IMR-90 (cell line): ENCODE measurements around the gene KCNMB2. TPM values are rescaled to one million over a fixed set of nuclear protein-coding genes. Genes with fewer than 3 reads are reported as not detected.

Experiments used
- ATAC-seq: fragments of 200-7000 bp; cut with Tn5 transposase; 2 replicates; pipeline ENCODE4 v1.9.1; 2020; ENCODE audit warnings: low read depth, mild to moderate bottlenecking, moderate library complexity
- BruUV-seq: library from RNA; stranded (reverse); fragments of 400-500 nt; replicated peaks from 2 replicates; lab custom pipeline; 2021; lab: Mats Ljungman, UMichigan
- CTCF ChIA-PET: fragments of 300-600 bp; formaldehyde crosslinking; extraction: SDS; loops from one replicate; lab custom pipeline; 2021; ENCODE audit warnings: antibody characterized with exemption; lab: Yijun Ruan, JAX
- POLR2A ChIA-PET: fragments of 300-600 bp; sonication (Branson Sonifier 250); formaldehyde crosslinking; loops from one replicate; lab custom pipeline; 2022; ENCODE audit warnings: antibody characterized with exemption; ENCODE audit not compliant: unreplicated experiment; lab: Charles Lee
- DNase-seq: peaks from one replicate; pipeline ENCODE4 v3.0.0; 2013
- H2AFZ ChIP-seq: replicated peaks from 2 replicates; pipeline ENCODE3; 2013; ENCODE audit warnings: low read length, mild to moderate bottlenecking; ENCODE audit not compliant: poor library complexity
- H2AK5ac ChIP-seq: 2 replicates; pipeline ENCODE4 v1.6.1; 2013; ENCODE audit warnings: low read depth, low read length, inconsistent platforms
- H2AK9ac ChIP-seq: replicated peaks from 2 replicates; pipeline ENCODE3; 2013; ENCODE audit warnings: mild to moderate bottlenecking, low read depth, low read length, moderate library complexity; ENCODE audit not compliant: poor library complexity
- H2BK120ac ChIP-seq: 2 replicates; pipeline ENCODE4 v1.6.1; 2013; ENCODE audit warnings: low read depth, low read length, inconsistent platforms
- H2BK15ac ChIP-seq: 3 replicates; pipeline ENCODE4 v1.6.1; 2013; ENCODE audit warnings: low read depth, low read length, inconsistent platforms
- H2BK20ac ChIP-seq: 2 replicates; pipeline ENCODE4 v1.6.1; 2013; ENCODE audit warnings: low read depth, mild to moderate bottlenecking, inconsistent platforms, low read length, moderate library complexity
- H2BK5ac ChIP-seq: 2 replicates; pipeline ENCODE4 v1.6.1; 2013; ENCODE audit warnings: mild to moderate bottlenecking, low read depth, low read length, inconsistent platforms; ENCODE audit not compliant: poor library complexity, severe bottlenecking
- H3K14ac ChIP-seq: replicated peaks from 2 replicates; pipeline ENCODE4 v1.6.1; 2013; ENCODE audit warnings: low read depth, low read length, inconsistent platforms
- H3K18ac ChIP-seq: 2 replicates; pipeline ENCODE4 v1.6.1; 2013; ENCODE audit warnings: low read depth, low read length, control low read depth
- H3K23ac ChIP-seq: 2 replicates; pipeline ENCODE4 v1.6.1; 2013; ENCODE audit warnings: low read depth, low read length, inconsistent platforms
- H3K27ac ChIP-seq: 2 replicates; pipeline ENCODE4 v1.5.1; 2013; ENCODE audit warnings: mild to moderate bottlenecking, control low read depth, low read length; ENCODE audit not compliant: insufficient read depth
- H3K27me3 ChIP-seq: 2 replicates; pipeline ENCODE4 v1.6.1; 2013; ENCODE audit warnings: low read length; ENCODE audit not compliant: control insufficient read depth, insufficient read depth
- H3K36me3 ChIP-seq: 2 replicates; pipeline ENCODE4 v1.6.1; 2013; ENCODE audit warnings: low read length, mixed read lengths; ENCODE audit not compliant: control insufficient read depth, insufficient read depth
- H3K4ac ChIP-seq: 2 replicates; pipeline ENCODE4 v1.6.1; 2013; ENCODE audit warnings: low read depth, low read length, inconsistent platforms
- H3K4me1 ChIP-seq: 2 replicates; pipeline ENCODE4 v1.6.1; 2013; ENCODE audit warnings: low read length, mixed read lengths; ENCODE audit not compliant: control insufficient read depth, insufficient read depth
- H3K4me2 ChIP-seq: 2 replicates; pipeline ENCODE4 v1.6.1; 2013; ENCODE audit warnings: low read depth, mild to moderate bottlenecking, control low read depth, low read length, moderate library complexity
- H3K4me3 ChIP-seq: 2 replicates; pipeline ENCODE4 v1.5.1; 2013; ENCODE audit warnings: low read depth, mild to moderate bottlenecking, control low read depth, low read length, moderate library complexity; ENCODE audit not compliant: insufficient read depth
- H3K56ac ChIP-seq: 2 replicates; pipeline ENCODE4 v1.6.1; 2013; ENCODE audit warnings: low read length, inconsistent platforms; ENCODE audit not compliant: insufficient read depth; ENCODE audit errors: extremely low read depth
- H3K79me1 ChIP-seq, 2 experiments: 2 replicates each; pipeline ENCODE4 v1.6.1; 2013; ENCODE audit warnings: low read length in 2 of 2, inconsistent platforms in 1 of 2, low read depth in 1 of 2
- H3K9ac ChIP-seq: 2 replicates; pipeline ENCODE4 v1.6.1; 2013; ENCODE audit warnings: low read depth, low read length, control low read depth
- H3K9me1 ChIP-seq: 2 replicates; pipeline ENCODE4 v1.6.1; 2013; ENCODE audit warnings: low read length, inconsistent platforms; ENCODE audit not compliant: insufficient read depth
- H3K9me3 ChIP-seq: 2 replicates; pipeline ENCODE4 v1.6.1; 2013; ENCODE audit warnings: low read length; ENCODE audit not compliant: control insufficient read depth, insufficient read depth
- H4K20me1 ChIP-seq: 2 replicates; pipeline ENCODE4 v1.6.1; 2013; ENCODE audit warnings: low read length, inconsistent platforms; ENCODE audit not compliant: insufficient read depth
- H4K5ac ChIP-seq: 2 replicates; pipeline ENCODE4 v1.6.1; 2013; ENCODE audit warnings: mild to moderate bottlenecking, low read depth, low read length, control low read depth
- H4K8ac ChIP-seq, 2 experiments: 2 replicates each; pipeline ENCODE4 v1.6.1; 2013; ENCODE audit warnings: low read depth in 2 of 2, low read length in 2 of 2, control low read depth in 1 of 2, inconsistent platforms in 1 of 2
- H4K91ac ChIP-seq: 2 replicates; pipeline ENCODE4 v1.6.1; 2013; ENCODE audit warnings: low read depth, low read length, inconsistent platforms; ENCODE audit not compliant: insufficient read depth
- BHLHE40 ChIP-seq: fragments of 150-350 bp; IDR thresholded peaks from 2 replicates; pipeline ENCODE4 v1.6.1; 2016; ENCODE audit warnings: mild to moderate bottlenecking, low read depth, low read length
- CEBPB ChIP-seq: IDR thresholded peaks from 2 replicates; pipeline ENCODE4 v1.6.1; 2012; ENCODE audit warnings: low read depth, low read length, improper control_type of control experiment
- CHD1 ChIP-seq: IDR thresholded peaks from 2 replicates; pipeline ENCODE4 v1.6.1; 2012; ENCODE audit warnings: low read depth, low read length, improper control_type of control experiment
- FOS ChIP-seq: fragments of 150-350 bp; IDR thresholded peaks from 2 replicates; pipeline ENCODE4 v1.6.1; 2016; ENCODE audit warnings: low read depth, low read length
- MAFK ChIP-seq: IDR thresholded peaks from 2 replicates; pipeline ENCODE4 v1.6.1; 2012; ENCODE audit warnings: low read depth, low read length, improper control_type of control experiment
- MAZ ChIP-seq: IDR thresholded peaks from 2 replicates; pipeline ENCODE4 v1.6.1; 2012; ENCODE audit warnings: low read depth, mild to moderate bottlenecking, low read length, improper control_type of control experiment, moderate library complexity, borderline replicate concordance
- MXI1 ChIP-seq: IDR thresholded peaks from 2 replicates; pipeline ENCODE4 v1.6.1; 2012; ENCODE audit warnings: low read depth, mild to moderate bottlenecking, low read length, moderate library complexity, borderline replicate concordance
- NFE2L2 ChIP-seq: fragments of 150-350 bp; IDR thresholded peaks from 2 replicates; pipeline ENCODE4 v1.6.1; 2016; ENCODE audit warnings: low read depth, mild to moderate bottlenecking, low read length
- POLR2A ChIP-seq: IDR thresholded peaks from 2 replicates; pipeline ENCODE4 v1.6.1; 2012; ENCODE audit warnings: mild to moderate bottlenecking, low read depth, low read length
- RAD21 ChIP-seq: IDR thresholded peaks from 2 replicates; pipeline ENCODE4 v1.6.1; 2012; ENCODE audit warnings: low read length, improper control_type of control experiment
- RCOR1 ChIP-seq: IDR thresholded peaks from 2 replicates; pipeline ENCODE4 v1.6.1; 2012; ENCODE audit warnings: mild to moderate bottlenecking, low read length, improper control_type of control experiment; ENCODE audit not compliant: insufficient replicate concordance
- RFX5 ChIP-seq: IDR thresholded peaks from 2 replicates; pipeline ENCODE4 v1.8.0; 2012; ENCODE audit warnings: low read depth, mild to moderate bottlenecking, low read length, moderate library complexity
- SMC3 ChIP-seq: fragments of 150-350 bp; IDR thresholded peaks from 2 replicates; pipeline ENCODE4 v1.6.1; 2016; ENCODE audit warnings: low read depth, mild to moderate bottlenecking, antibody characterized with exemption, low read length, moderate library complexity
- WGBS, 2 experiments: methylation state at CpG; one replicate each; pipeline versions ENCODE4 v1.1.5 to v1.1.7; 2013; ENCODE audit warnings: missing lambda C conversion rate in 2 of 2; ENCODE audit not compliant: insufficient read length in 1 of 2; ENCODE audit errors: extremely low coverage in 2 of 2; 5-methylcytosine and 5-hydroxymethylcytosine counted together
- dilution Hi-C: fragments of 300-500 bp; cut with HindIII; formaldehyde crosslinking; loops from one replicate; pipeline ENCODE4 v1.14.3; 2018; ENCODE audit warnings: low sequenced_read_pairs; ENCODE audit not compliant: unreplicated experiment
- in situ Hi-C: fragments of 300-500 bp; cut with MboI; formaldehyde crosslinking; loops from 3 replicates; pipeline ENCODE4 v1.14.3; 2019; ENCODE audit warnings: low sequenced_read_pairs, inconsistent platforms, mixed read lengths
- intact Hi-C: fragments of 100-400 bp; cut with micrococcal nuclease; formaldehyde crosslinking; loops from 2 replicates; pipeline ENCODE4 v1.10.0; 2022
- polyA plus RNA-seq, 3 experiments: library from polyadenylated mRNA; depleted of rRNA; stranded (reverse); fragments of >200 nt; gene quantifications; 2 replicates each; pipeline ENCODE4 v1.2.3, GENCODE V29; 2012; ENCODE audit warnings: low replicate concordance in 1 of 3
- total RNA-seq: library from RNA; depleted of rRNA; stranded (reverse); fragments of >200 nt; gene quantifications from 2 replicates; pipeline ENCODE4 v1.2.3, GENCODE V29; 2012
- TF ChIP-seq, protein P1 (sequence below): fragments of 150-350 bp; IDR thresholded peaks from 2 replicates; pipeline ENCODE4 v1.6.1; 2017; ENCODE audit warnings: mild to moderate bottlenecking, antibody characterized with exemption, low read length, low read depth
- TF ChIP-seq, protein P2 (sequence below): conservative IDR thresholded peaks from 2 replicates; pipeline ENCODE4 v1.5.1; 2012; ENCODE audit warnings: mild to moderate bottlenecking, low read depth, low read length, improper control_type of control experiment
- TF ChIP-seq, protein P3 (sequence below): fragments of 150-350 bp; IDR thresholded peaks from 2 replicates; pipeline ENCODE4 v1.6.1; 2016; ENCODE audit warnings: low read depth, mild to moderate bottlenecking, low read length, moderate library complexity, borderline replicate concordance

Gene KCNMB2
- total and polyA plus RNA-seq, 2 of the 4 experiments (the other 2 are of a cell fraction): not detected

DNA sequence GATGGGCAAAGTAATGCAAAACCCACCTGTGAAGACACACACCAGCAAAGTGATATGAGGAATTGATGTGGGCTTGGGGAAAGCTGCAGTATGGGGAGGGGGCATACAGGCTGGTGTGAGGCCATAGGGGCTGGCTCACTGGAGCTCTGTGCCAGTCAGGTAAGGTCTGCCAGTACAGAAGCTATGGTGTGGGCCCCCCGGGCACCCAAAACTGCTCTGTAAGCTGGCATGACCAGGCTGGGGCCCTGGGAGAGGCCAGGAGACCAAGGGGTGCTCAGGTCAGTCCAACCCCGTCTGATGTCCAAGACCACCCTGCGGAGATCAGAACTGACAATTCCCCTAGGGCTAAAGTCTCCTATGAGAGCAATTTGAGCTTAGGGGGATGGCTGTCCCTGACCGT, 163.1 kb downstream of the KCNMB2 start:
- no peak overlapping the region for H2BK5ac ChIP-seq
- no peaks in the 10 kb centered on the region for H3K27me3 ChIP-seq
- ATAC-seq (no peak), DNase-seq (no peak)
- no peak overlapping the region for H3K23ac ChIP-seq
- no peak overlapping the region for H2AFZ ChIP-seq
- no peak overlapping the region for H4K91ac ChIP-seq
- H2AK5ac ChIP-seq: no peak overlapping the region
- in situ Hi-C loops (no loop called here), intact Hi-C loops (no loop called here), dilution Hi-C loops (no loop called here)
- H3K9me3 ChIP-seq: no peaks in the 10 kb centered on the region; the same call in 1 of the 2 replicates
- no peak overlapping the region for H3K9ac ChIP-seq
- H4K20me1 ChIP-seq: no peaks in the 10 kb centered on the region
- H4K5ac ChIP-seq: no peak overlapping the region
- no peak overlapping the region for H3K4ac ChIP-seq
- H3K9me1 ChIP-seq: no peaks in the 10 kb centered on the region
- H3K4me2 ChIP-seq: no peak overlapping the region
- TF ChIP-seq, protein P1, sequence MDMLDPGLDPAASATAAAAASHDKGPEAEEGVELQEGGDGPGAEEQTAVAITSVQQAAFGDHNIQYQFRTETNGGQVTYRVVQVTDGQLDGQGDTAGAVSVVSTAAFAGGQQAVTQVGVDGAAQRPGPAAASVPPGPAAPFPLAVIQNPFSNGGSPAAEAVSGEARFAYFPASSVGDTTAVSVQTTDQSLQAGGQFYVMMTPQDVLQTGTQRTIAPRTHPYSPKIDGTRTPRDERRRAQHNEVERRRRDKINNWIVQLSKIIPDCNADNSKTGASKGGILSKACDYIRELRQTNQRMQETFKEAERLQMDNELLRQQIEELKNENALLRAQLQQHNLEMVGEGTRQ: no peak
- TF ChIP-seq, protein P2, sequence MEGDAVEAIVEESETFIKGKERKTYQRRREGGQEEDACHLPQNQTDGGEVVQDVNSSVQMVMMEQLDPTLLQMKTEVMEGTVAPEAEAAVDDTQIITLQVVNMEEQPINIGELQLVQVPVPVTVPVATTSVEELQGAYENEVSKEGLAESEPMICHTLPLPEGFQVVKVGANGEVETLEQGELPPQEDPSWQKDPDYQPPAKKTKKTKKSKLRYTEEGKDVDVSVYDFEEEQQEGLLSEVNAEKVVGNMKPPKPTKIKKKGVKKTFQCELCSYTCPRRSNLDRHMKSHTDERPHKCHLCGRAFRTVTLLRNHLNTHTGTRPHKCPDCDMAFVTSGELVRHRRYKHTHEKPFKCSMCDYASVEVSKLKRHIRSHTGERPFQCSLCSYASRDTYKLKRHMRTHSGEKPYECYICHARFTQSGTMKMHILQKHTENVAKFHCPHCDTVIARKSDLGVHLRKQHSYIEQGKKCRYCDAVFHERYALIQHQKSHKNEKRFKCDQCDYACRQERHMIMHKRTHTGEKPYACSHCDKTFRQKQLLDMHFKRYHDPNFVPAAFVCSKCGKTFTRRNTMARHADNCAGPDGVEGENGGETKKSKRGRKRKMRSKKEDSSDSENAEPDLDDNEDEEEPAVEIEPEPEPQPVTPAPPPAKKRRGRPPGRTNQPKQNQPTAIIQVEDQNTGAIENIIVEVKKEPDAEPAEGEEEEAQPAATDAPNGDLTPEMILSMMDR: no peak
- no peak for TF ChIP-seq RAD21
- TF ChIP-seq BHLHE40: no peak
- no peak for TF ChIP-seq NFE2L2
- no peak for TF ChIP-seq FOS
- TF ChIP-seq POLR2A: no peak
- no peak for TF ChIP-seq MAFK
- TF ChIP-seq RFX5: no peak
- TF ChIP-seq RCOR1: no peak
- TF ChIP-seq MAZ: no peak
- TF ChIP-seq, protein P3, sequence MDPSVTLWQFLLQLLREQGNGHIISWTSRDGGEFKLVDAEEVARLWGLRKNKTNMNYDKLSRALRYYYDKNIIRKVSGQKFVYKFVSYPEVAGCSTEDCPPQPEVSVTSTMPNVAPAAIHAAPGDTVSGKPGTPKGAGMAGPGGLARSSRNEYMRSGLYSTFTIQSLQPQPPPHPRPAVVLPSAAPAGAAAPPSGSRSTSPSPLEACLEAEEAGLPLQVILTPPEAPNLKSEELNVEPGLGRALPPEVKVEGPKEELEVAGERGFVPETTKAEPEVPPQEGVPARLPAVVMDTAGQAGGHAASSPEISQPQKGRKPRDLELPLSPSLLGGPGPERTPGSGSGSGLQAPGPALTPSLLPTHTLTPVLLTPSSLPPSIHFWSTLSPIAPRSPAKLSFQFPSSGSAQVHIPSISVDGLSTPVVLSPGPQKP: no peak
- no peak for TF ChIP-seq CEBPB
- TF ChIP-seq MXI1: no peak
- no peak for TF ChIP-seq CHD1
- no peak for TF ChIP-seq SMC3
- no peaks in the 10 kb centered on the region for H3K79me1 ChIP-seq
- H3K14ac ChIP-seq: no peak overlapping the region
- no peak overlapping the region for H4K8ac ChIP-seq
- no TSS peak for BruUV-seq
- POLR2A ChIA-PET: no interaction called here
- no peak overlapping the region for H3K27ac ChIP-seq
- H3K18ac ChIP-seq: no peak overlapping the region
- no peak overlapping the region for H3K56ac ChIP-seq
- no peak overlapping the region for H3K4me3 ChIP-seq
- no peak overlapping the region for H2AK9ac ChIP-seq
- CTCF ChIA-PET: no interaction called here
- H3K4me1 ChIP-seq: peaks cover 8% of the 10 kb centered on the region
- WGBS, 2 experiments: 100% methylated on average over 1 of the region's 4 CpGs; no CpG with 5 or more reads in 1 of the 2 experiments
- no peaks in the 10 kb centered on the region for H3K36me3 ChIP-seq
- no peak overlapping the region for H2BK20ac ChIP-seq
- no peak overlapping the region for H2BK15ac ChIP-seq
- H2BK120ac ChIP-seq: no peak overlapping the region
